22Rv1 (cell line): ENCODE data around the gene LRRFIP1.

ENCODE experiments used
- H3K27ac ChIP-seq: fragments of 450-650 bp; 2 replicates; pipeline ENCODE4 v1.5.1; 2017
- CTCF ChIP-seq: fragments of 450-650 bp; IDR thresholded peaks from 2 replicates; pipeline ENCODE4 v1.5.1; 2017; ENCODE audit warnings: mild to moderate bottlenecking
- ZFX ChIP-seq: fragments of 450-650 bp; IDR thresholded peaks from 2 replicates; pipeline ENCODE4 v1.6.1; 2017; ENCODE audit warnings: antibody characterized with exemption, borderline replicate concordance

Gene LRRFIP1

GRCh38 chr2:237652854-237653253 is 25.5 kb downstream of the LRRFIP1 start:
- TF ChIP-seq ZFX, result no peak
- no peak for TF ChIP-seq CTCF
- no peak overlapping the region for H3K27ac ChIP-seq

- TF ChIP-seq ZFX, result no peak
- TF ChIP-seq CTCF, result no peak
- H3K27ac ChIP-seq, result no peak overlapping the region
These were observed 26.6 kb downstream of the LRRFIP1 start for GRCh38 chr2:237653776-237654558.

GRCh38 chr2:237657063-237657462 is 29.7 kb downstream of the LRRFIP1 start:
- no peak overlapping the region for H3K27ac ChIP-seq
- TF ChIP-seq CTCF, result no peak
- no peak for TF ChIP-seq ZFX

GRCh38 chr2:237660381-237660900 is 33.1 kb downstream of the LRRFIP1 start:
- no peak for TF ChIP-seq CTCF
- no peak for TF ChIP-seq ZFX

GRCh38 chr2:237661270-237661669 is 33.9 kb downstream of the LRRFIP1 start:
- no peak overlapping the region for H3K27ac ChIP-seq
- no peak for TF ChIP-seq ZFX
- TF ChIP-seq CTCF, result no peak

More at GRCh38 chr2:237660381-237660900, 33.1 kb downstream of the LRRFIP1 start:
- H3K27ac ChIP-seq, result peak overlapping the region; percentile 31; the same call in 1 of the 2 replicates

GRCh38 chr2:237661799-237662328 is 34.5 kb downstream of the LRRFIP1 start:
- no peak for TF ChIP-seq ZFX
- no peak for TF ChIP-seq CTCF
- H3K27ac ChIP-seq, result peak overlapping the region; percentile 35; the same call in 1 of the 2 replicates

GRCh38 chr2:237662671-237663093 is 35.3 kb downstream of the LRRFIP1 start:
- no peak for TF ChIP-seq ZFX
- no peak for TF ChIP-seq CTCF
- H3K27ac ChIP-seq, result peak overlapping the region; percentile 35
